ENCODE results near the gene CAPZA3.
A peak's percentile ranks its signal among the peaks of the same experiment; 100 is the strongest.

The CAPZA3 gene

GRCh38 chr12:18723752-18724151 is 14.2 kb upstream of the CAPZA3 start:
- no peak overlapping the region for H3K4me3 ChIP-seq (replicated peaks in 1 of 2; ENCODE audit: low read depth in 2 of 2, low read length in 2 of 2)
- no peak for TF ChIP-seq CTCF (IDR thresholded peaks at IDR 0.05; ENCODE audit: low read depth, low read length)
- DNase-seq (ENCODE audit: low read depth in 2 of 2): peak; percentile 55 to 87

GRCh38 chr12:18731156-18731555 is 6.8 kb upstream of the CAPZA3 start:
- TF ChIP-seq CTCF (IDR thresholded peaks at IDR 0.05; ENCODE audit: low read depth, low read length): no peak
- H3K4me3 ChIP-seq (replicated peaks in 1 of 2; ENCODE audit: low read depth in 2 of 2, low read length in 2 of 2): no peak overlapping the region
- no peak for DNase-seq (ENCODE audit: low read depth in 2 of 2)

GRCh38 chr12:18747895-18748294 is 10.0 kb downstream of the CAPZA3 start:
- H3K4me3 ChIP-seq (replicated peaks in 1 of 2; ENCODE audit: low read depth in 2 of 2, low read length in 2 of 2): no peak overlapping the region
- TF ChIP-seq CTCF (IDR thresholded peaks at IDR 0.05; ENCODE audit: low read depth, low read length): no peak
- peak; percentile 89 to 91 for DNase-seq (ENCODE audit: low read depth in 2 of 2)

GRCh38 chr12:18749386-18749957 is 11.6 kb downstream of the CAPZA3 start:
- H3K4me3 ChIP-seq (replicated peaks in 1 of 2; ENCODE audit: low read depth in 2 of 2, low read length in 2 of 2): no peak overlapping the region
- no peak for TF ChIP-seq CTCF (IDR thresholded peaks at IDR 0.05; ENCODE audit: low read depth, low read length)
- no peak for DNase-seq (ENCODE audit: low read depth in 2 of 2)

- TF ChIP-seq CTCF (IDR thresholded peaks at IDR 0.05; ENCODE audit: low read depth, low read length): no peak
- H3K4me3 ChIP-seq (replicated peaks in 1 of 2; ENCODE audit: low read depth in 2 of 2, low read length in 2 of 2): no peak overlapping the region
- peak; percentile 33 to 54 for DNase-seq (ENCODE audit: low read depth in 2 of 2)
Measured at GRCh38 chr12:18750085-18750484, 12.2 kb downstream of the CAPZA3 start.

- DNase-seq (ENCODE audit: low read depth in 2 of 2): no peak
- TF ChIP-seq CTCF (IDR thresholded peaks at IDR 0.05; ENCODE audit: low read depth, low read length): no peak
- no peak overlapping the region for H3K4me3 ChIP-seq (replicated peaks in 1 of 2; ENCODE audit: low read depth in 2 of 2, low read length in 2 of 2)
Measured at GRCh38 chr12:18751866-18752265, 13.9 kb downstream of the CAPZA3 start.
